ENCODE data around the gene POU5F2.
A peak's percentile ranks its signal among the peaks of the same experiment; 100 is the strongest.

POU5F2 gene, protein sequence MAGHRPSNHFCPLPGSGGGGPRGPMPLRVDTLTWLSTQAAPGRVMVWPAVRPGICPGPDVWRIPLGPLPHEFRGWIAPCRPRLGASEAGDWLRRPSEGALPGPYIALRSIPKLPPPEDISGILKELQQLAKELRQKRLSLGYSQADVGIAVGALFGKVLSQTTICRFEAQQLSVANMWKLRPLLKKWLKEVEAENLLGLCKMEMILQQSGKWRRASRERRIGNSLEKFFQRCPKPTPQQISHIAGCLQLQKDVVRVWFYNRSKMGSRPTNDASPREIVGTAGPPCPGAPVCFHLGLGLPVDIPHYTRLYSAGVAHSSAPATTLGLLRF

DNA sequence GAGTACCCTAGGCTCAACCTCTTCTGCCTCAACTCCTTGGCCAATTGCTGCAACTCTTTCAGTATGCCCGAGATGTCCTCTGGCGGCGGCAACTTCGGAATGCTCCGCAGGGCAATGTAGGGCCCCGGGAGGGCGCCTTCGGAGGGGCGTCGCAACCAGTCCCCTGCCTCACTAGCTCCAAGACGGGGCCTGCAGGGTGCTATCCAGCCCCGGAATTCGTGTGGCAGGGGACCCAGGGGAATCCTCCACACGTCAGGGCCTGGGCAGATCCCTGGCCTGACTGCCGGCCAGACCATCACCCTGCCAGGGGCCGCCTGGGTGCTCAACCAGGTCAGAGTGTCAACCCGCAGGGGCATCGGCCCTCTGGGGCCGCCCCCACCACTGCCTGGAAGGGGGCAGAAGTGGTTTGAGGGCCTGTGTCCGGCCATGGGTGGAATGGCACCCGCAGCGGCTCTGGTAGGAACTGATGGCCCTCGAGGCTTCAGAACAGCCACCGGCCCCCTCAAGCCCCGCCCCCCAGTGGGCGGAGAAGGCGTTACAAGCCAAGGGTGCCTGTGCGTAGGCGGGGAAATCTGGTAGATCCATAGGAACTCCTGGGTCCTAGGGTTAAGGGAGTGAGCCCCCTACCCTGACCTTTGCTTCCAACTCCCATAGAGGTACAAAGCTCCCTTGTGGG lies at the start of gene POU5F2:
Gene POU5F2 (minus strand): TSS at position 465 of the 676 bp plus-strand sequence. CDS start 37 bp downstream, at position 428.
- ATAC-seq, result no peak

DNA sequence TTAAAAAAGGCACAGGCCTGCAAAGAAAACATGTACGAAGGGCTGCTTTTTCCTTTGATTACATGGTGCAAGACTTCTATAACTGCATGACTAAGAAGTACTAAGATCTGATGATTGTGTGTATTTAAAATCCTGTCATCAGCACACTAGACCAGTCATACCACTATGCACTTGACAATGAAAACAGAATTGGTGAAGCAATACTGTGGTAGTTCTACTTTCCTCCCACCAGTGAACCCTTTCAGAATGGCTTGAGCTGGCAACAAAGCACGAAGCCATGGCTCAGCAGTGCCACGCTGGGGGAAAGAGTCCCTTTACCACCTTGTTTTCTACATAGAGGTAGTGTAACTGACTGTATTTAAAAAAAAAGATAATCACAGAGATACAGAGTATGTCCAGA lies 49.0 kb upstream of the POU5F2 start:
- ATAC-seq, result peak in 1 of 2 donors; percentile 43

DNA sequence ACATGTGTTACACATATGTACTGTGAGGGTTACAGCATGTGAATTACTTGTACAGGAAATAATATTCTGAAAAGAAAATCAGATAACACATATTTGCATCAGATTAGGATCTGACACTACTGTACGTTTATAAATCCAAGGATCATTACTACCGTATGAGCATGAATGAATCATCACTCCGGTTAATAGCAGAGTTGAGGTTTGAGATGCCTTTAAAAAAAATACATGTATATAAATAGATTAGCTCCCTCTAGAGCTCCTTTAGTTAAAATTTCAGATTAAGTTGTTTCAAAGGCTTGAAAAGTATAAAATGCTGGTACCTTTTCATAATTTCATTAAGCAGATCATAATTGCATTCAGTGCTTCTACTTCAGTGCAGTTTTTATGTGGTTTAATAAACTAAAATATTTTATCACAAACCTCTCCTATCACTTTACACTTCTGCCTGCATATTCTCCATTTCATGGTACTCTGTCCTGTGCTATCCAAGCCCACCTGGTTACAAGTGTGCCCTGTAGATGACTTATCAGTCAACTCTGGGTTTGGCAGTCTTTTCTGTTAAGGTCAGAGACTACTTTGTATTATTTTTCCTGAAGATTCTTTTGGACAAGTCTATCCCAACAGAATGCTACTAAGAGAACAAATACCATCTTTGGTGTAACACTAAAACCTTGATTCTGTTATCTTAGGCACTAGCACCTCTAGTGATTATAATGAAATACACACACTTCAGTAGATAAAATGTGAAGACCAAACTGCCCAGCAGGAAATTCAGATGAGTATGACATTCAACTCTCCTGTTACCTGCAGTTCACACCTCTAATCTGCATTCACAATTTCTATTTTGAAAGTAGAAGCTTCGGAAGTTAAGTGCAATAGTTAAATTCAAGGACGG lies 48.0 kb upstream of the POU5F2 start:
- ATAC-seq, result no peak

DNA sequence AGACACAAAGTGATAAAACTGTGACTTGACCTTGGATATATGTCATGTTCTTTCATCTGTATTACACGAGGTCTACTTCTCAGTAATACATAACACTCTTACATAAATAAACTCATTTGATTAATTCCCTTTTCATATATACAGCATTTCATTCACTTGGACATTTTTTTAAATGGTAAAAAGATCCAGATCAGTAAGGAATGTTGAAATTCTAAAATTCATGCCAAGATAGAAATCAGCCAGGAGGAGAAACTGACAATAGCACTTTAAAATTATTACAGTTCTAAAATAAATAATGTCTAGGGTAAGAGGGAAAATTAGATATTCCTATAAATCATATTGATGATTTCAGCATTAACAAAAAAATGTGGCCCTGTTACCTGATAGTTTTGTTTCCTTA lies 46.2 kb upstream of the POU5F2 start:
- no peak for ATAC-seq

DNA sequence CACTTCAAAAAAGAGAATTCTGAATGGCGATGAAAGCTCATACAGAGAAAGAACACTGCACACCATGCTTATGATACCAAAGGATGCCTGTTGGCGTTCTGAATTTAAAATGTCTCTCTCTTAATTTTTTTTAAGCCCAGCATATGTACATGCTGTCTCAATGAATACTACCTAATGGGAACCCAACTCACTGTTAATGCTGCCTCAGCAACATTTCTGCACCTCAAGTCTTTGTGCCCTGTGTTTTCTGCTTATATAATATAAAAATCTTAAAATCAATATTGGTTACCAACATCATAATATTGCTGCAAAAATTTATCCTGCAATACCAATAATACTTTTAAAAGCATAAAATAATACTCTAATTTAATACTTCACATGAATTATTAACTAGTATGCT lies 44.1 kb upstream of the POU5F2 start:
- no peak for ATAC-seq

DNA sequence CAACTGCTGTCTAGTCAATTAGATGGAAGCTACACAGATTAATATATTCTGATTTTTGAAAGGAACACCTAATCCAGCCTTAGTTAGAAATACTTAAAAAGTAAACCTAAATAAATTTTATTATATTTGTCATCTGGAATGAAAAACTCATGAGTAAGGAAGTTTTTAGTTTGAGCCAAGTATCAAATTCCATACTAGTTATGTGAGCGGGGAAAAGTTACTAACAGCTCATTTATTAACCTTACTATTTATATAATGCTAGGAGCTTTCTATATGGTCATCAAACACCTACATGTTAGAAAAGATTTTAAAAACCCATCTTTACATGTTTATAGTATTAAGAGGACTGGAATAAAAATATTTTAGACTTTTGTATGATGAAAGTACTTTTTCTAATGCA lies 41.6 kb upstream of the POU5F2 start:
- ATAC-seq, result no peak

DNA sequence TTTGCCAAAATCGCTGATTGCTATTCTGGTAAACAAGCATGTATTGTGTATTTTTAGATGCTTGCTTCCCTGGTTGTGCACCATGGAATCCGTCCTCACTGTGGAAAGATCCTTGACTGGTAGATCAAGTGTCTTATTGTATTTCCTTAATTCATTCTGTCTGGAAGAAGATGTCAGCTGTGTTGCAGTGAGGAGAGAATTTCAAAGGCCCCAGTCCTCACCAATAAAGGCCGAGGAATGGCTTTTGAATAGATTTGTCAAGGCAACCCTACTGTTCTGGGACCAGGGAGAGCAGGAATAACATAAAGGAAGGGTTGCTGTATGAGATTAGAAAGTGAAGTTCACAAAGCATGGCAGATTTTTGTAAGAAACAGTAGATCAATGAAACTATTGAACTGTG lies 36.2 kb upstream of the POU5F2 start:
- ATAC-seq, result no peak

DNA sequence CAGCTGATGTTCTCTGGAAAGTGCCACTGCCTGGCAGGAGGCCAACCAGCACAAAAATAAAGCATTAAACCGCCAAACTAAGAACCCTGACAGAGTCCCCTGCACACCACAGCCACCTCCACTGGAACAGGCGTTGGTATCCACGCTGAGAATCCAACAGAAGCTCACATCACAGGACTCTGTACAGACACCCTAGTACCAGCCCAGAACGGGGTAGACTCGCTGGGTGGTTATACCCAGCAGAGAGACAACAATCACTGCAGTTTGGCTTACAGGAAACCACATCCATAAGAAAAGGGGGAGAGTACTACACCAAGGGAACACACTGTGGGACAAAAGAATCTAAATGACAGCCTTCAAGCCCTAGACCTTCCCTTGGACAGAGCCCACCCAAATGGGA lies 15.0 kb upstream of the POU5F2 start:
- ATAC-seq, result no peak

DNA sequence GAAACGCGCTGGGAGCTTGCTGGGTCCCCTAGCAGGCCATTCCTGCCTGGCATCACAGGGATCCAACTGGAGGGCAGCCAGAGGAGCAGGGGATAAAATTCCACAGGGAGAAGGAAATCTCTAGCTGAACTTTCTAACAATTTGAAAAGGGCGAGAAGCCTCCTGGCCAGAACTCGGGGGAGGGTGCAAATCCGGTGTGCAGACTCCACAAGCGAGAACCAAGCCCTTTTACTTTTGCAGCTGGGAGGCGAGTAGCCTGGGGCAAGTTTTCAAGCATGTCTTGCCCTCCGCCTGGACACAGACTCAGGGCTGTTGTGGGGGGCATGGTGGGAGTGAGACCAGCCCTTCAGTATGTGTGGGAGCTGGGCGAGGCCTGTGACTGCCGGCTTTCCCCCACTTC lies 14.3 kb upstream of the POU5F2 start:
- ATAC-seq, result no peak

DNA sequence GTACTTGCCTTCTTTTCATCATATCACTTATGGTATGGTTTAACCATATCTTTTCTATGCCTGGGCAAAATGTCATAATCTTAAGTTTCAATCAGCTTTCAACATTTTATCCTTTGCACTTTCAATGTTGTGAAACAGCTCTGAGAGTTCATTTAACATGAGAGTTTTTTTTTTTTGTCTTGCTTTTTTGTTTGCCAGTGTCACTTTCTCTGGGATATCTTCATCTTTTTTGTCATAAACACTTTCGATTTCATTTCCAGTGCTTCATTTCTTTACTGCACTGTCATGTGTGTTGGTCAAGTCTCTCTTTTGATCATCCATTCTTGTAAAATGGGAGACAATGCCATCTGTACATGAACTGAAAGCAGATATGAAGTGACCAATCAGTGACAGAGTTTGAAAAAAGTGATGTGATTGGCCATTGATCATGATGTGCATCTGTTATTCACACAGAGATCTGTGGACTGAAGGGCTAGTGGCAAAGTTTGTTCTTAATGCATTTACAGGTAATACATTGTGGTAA lies 7.5 kb upstream of the POU5F2 start:
- no peak for ATAC-seq

DNA sequence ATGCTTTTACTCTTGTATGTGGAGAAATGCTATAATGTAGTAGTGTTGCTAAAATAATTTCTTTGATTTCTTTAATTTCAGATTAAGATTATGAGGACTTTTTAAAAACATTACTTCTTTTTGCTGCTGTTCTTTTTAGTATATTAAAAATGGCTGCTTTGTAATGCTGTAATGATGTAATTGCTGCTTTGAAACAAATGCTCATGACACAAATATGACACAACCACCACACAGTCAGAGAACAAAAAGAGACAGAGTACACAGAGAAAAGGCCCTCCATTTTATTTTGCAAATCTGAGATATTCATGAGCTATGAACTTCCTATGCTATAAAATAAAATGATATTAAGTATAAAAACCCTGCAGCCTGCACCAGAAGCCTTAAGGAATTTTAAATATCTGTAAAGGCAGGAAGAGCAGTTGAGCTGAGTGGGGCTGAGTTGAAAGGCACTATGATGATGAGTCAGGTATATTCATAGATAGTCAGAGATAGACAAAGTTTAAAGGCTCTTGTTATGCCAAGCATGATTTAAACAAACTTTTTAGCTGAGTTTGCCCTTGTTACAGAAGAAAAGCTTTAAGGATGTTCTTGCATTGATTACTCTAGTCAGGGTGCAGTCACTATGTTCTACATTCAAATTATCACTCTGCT lies 5.1 kb upstream of the POU5F2 start:
- no peak for ATAC-seq

DNA sequence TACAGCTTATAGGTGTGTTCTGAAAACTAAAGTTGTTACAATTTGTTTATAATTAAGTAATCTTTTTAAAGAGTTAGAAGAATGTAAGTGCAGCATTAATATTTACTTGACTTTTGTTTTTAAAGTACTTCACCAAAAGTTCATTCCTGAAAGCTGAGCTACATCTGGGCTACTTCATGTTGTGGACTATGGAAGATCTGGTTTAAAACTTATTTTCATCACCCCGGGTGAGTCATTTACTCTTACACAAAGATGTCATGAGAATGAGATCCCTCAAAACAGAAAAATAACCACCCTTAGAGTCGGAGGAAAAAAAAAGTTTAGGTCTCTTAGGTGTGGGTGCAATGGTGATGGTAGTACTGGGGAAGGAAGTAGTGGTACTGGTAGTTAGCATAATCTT lies 5.1 kb downstream of the POU5F2 start:
- no peak for ATAC-seq

DNA sequence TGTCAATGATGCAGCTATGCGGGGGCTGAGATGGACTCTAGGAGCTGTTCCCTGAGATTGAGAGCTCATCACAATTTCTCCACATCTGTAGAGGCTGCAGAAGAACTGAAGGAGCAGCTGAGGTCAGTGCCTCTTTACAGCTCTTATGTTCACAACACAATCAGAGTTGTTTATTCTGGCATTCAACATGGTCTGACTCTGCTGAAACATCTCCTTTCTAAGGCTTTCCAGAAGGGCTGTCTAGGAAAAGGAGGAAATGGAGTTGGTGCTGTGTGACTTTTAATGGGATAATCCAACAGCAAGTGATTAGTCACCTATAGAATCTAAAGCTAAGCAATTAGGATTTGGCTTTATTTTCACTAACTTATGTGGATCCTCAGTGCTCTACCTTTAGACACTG lies 6.0 kb downstream of the POU5F2 start:
- no peak for ATAC-seq

DNA sequence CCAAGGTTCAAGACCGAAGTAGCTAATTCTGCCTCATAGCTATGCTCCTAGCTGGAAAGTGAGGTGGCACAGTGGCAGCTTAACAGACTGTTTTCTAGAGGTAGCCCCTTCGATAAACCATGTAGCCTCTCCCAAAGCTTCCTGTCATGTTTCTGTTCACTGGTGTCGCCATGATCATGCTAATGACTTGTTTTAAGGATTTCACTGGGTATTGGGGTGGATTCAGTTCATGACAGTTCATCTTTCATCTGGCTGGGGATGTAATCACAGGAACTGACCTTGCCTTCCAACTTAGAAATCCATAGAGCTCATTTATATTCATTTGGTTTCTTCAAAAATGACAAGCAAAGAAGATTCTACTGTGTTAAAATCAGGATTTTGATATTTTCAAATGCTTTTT lies 9.4 kb downstream of the POU5F2 start:
- no peak for ATAC-seq

DNA sequence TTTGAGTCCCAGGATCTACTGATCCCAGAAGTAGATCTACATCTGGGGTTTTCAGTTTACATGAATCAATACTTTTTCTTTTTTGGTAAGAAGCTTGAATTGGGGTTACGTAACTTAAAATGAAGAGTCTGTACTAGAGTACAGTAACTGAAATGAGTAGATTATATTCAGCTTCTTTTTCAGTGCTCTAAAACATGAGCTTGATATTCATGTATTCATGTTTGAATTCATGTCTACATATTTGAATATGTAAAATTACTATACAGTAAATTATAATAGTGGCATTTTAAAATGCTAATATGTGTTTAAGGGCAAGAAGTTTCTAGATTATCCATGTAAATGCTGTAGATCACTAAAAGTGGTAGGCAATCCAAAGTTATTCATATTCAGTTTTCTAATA lies 14.8 kb downstream of the POU5F2 start:
- ATAC-seq, result no peak

DNA sequence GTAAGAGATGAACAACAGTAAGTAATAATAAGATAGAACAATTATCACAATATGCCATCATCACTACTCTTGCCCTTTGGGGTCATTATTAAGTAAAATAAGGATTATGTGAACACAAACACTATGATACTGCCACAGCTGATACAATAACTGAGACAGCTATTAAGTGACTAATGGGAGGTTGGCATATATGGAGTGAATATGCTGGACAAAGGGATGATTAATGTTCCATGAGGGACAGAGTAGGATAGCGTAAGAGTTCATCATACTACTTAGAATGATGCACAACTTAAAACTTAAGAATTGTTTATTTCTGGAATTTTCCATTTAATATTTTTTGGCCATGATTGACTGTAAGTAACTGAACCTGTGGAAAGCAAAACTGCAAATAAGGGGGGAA lies 16.6 kb downstream of the POU5F2 start:
- no peak for ATAC-seq

DNA sequence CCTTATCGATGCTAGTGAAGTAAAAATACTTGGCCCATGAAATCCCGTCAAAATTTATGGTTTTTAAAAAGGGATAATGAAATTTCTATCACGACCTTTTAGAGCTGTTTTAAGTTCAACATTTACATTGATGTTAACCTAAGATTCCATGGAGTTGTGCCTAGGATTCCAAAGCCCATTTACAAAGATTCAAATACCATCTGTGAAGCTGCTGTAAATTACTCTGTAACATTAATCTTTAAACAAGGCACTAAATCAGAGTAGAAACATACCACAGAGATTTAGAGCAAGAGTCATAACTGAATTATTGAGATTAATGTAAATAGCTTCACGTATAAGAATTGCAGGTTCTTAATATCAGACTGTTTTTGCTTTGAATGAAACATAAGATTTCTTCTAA lies 17.7 kb downstream of the POU5F2 start:
- no peak for ATAC-seq

DNA sequence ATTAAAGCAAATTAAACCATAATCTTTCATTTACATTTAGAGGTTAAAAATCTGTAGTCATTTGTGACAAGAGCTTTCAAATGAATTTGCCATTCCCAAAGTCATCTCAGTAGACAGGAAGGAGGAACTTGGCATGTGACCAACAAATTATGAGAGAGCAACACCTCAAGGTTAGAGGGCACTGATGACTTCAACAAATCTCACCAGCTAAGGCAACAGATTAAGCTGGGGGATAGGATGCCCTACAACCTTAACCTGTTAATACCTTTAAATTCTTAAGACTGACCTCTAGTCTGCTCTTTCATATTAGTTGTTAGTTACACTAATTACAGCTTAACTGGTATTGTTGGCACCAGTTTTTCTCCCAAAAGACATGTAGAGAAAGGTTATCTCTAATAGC lies 18.4 kb downstream of the POU5F2 start:
- ATAC-seq, result no peak

DNA sequence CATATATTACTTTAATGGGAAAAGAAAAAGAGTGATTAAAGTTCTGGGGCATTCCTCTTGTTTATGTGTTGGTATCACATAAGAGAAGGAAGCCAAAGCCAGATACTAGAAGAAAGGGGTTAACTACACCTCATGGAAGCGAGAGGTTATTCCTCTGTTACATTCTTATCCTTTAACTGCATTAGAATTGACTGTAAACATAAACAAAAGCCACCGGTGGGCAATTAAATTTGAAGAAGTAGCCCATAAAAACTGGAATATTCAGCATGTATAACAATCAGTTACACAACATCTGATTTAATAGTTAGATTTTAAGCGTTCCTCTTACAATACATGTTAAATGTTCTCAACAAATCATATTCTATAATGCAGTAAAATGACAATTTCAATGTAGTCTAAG lies 18.8 kb downstream of the POU5F2 start:
- no peak for ATAC-seq

DNA sequence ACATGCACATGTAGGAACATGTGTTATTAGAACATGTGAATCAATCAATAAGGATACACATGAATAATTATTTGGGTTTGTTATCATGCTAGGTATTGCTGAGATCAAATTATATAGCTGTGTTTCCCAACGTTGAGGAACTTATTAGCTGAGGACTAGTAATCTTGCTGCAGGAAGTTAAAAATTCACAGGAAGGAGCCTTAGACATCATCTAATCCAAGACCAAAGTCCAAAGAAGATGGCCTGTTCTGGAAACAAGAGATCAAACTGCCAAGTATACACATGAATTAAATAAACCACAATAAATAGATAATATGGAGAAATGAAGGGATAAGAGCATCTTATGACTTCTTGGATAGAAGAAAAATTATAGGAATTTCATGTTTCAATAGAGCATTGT lies 19.9 kb downstream of the POU5F2 start:
- no peak for ATAC-seq

DNA sequence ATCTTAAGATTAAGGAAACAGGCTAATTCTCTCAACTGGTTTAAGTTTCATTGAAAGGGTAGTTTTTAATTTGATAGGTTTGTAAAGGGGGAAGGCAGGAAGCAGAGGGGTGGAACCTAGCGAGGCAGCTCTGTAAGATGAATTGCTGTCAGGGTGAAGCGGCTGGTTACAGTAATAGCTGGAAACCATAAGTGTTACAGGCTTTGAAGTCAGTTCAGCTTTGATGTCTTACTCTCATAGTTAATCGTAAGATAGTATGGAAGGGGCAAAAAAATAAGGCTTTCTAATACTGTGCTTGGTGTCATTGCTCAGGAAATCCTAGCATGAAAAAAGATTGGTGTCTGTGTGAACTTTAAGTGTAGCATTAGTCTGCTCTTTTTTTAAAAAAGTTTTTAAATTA lies 20.3 kb downstream of the POU5F2 start:
- ATAC-seq, result peak in 1 of 2 donors; percentile 53

DNA sequence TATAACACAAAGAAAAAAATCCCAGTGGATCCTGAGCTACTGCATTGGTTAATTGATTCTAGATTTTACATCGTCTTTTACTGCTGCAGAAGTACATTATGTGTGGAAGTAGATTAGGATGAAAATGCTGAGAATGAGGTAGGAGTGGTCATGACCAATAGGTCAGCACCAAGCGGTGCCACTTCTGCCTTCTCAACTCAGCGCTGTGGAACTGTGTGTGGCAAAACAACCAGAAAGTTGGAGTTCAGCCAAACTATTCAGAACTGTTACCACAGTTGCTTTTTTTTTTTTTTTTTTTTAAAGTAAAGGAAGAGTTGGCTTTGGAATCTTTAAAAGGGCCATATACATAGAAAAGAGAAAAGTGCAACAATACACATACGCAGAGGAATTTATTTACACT lies 24.2 kb downstream of the POU5F2 start:
- no peak for ATAC-seq

DNA sequence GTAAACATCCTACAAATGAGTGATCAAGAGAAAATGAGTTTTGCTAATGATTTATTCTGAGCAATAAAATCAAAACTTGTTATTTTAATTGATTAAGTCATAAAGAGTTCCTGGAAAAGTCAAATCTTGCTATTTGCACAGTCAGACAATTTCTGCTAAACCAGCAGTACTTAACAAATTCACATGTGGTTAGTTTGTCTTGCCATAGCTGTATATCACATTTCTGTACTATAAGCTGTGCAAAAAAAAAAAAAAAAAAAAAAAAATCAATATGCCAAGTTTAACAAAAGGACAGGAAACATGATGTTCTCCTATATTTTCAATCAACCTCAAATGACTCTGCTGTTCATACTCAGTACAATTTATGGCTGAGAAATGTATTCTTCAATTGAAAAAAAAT lies 24.9 kb downstream of the POU5F2 start:
- ATAC-seq, result peak in 1 of 2 donors; percentile 13

Data from activated CD4-positive, CD25-positive, alpha-beta regulatory T cell treated with anti-CD3 and anti-CD28 coated beads, Interleukin-2, amount 50 U/mL, for 24 hours (primary cell).